ENCODE results near the gene DKC1. TPM values are rescaled to one million over a fixed set of nuclear protein-coding genes. Genes with fewer than 3 reads are reported as not detected.

DKC1 gene
- total and polyA plus RNA-seq, 2 experiments from 2014 or later = 120 to 165 TPM

DNA sequence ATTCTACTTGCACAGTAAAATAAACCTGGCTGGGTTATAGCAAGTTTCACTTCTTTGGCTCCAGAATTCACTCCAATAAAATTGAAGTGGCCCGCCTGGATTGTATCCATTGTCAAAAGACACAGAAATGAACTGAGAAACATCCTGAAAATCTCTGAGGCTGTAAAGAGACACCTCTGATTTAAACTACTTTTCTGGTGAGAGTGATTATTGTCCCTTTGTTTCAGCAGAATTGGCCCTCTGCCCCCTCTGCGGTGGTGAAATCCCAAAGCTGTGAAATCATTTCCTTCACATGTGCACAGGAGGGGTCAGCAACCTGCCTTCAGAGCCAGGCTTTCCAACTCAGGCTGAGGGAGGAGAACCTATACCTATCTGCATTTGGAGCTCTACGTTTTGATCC is 34.8 kb upstream of the DKC1 start (continued):
- TF ChIP-seq ZNF462 (CRISPR knock-in tag; IDR thresholded peaks at IDR 0.05) (no peak), NANOG (IDR thresholded peaks at IDR 0.05; ENCODE audit: borderline replicate concordance) (no peak)
- TF ChIP-seq, protein P1, sequence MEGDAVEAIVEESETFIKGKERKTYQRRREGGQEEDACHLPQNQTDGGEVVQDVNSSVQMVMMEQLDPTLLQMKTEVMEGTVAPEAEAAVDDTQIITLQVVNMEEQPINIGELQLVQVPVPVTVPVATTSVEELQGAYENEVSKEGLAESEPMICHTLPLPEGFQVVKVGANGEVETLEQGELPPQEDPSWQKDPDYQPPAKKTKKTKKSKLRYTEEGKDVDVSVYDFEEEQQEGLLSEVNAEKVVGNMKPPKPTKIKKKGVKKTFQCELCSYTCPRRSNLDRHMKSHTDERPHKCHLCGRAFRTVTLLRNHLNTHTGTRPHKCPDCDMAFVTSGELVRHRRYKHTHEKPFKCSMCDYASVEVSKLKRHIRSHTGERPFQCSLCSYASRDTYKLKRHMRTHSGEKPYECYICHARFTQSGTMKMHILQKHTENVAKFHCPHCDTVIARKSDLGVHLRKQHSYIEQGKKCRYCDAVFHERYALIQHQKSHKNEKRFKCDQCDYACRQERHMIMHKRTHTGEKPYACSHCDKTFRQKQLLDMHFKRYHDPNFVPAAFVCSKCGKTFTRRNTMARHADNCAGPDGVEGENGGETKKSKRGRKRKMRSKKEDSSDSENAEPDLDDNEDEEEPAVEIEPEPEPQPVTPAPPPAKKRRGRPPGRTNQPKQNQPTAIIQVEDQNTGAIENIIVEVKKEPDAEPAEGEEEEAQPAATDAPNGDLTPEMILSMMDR (conservative IDR thresholded peaks at IDR 0.05; ENCODE audit: low read depth in 2 of 2) = no peak

DNA sequence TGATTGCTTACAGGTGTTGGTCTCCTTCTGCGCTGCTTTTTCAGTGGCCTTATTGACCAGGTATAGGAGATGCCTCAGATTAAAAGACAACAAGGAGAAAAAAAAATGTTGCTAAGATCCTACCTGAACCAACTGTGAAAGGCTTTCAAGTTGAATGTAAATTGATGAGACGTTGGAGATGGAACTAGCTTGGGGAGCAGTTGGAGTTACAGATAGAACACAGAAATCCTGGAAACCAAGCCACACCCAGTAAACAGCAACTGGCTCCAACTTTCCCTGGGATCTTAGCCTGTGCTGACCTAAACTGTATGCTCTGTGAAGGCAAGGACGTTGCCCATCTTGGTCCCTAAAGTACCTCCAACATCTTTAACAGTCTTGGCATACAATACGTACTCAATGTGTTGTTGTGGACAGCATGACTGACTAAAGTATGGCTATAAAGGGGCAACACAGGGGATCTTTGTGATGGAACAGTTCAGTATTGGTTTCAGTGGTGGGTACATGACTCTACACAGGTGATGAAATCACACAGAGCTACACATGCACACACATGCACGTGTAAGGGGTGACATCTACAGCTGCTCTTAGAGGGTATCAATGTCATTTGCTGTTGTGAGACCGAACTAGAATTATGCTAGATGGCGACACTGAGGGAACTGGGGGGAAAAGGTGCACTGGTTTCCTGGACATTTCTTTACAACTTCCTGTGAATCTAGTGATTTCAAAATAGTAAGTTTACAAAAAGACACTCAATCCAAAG is 34.1 kb upstream of the DKC1 start:
- H3K4me3 ChIP-seq = no peak overlapping the region
- no peaks in the 10 kb centered on the region for H3F3A ChIP-seq (replicated peaks; ENCODE audit: low read depth)
- Mint-ChIP-seq H3K27ac (no peak overlapping the region), H3K4me1 (no peaks in the 10 kb centered on the region; the same call in 2 of the 3 replicates), H3K9me3 (no peaks in the 10 kb centered on the region; the same call in 2 of the 3 replicates), H3K4me3 (no peak overlapping the region), H3K36me3 (ENCODE audit: low read depth) (no peaks in the 10 kb centered on the region), H3K27me3 (ENCODE audit: insufficient read depth, low read depth, poor library complexity) (peaks cover 2% of the 10 kb centered on the region)
- ATAC-seq = no peak
- no peak for DNase-seq (ENCODE audit: low spot score)
- TF ChIP-seq CREB1 (CRISPR knock-in tag; IDR thresholded peaks at IDR 0.05; ENCODE audit: low read depth) = no peak
- TF ChIP-seq, protein P1 (conservative IDR thresholded peaks at IDR 0.05; ENCODE audit: low read depth in 2 of 2) = peak in 1 of 2 experiments; percentile 14; a peak in 1 of 4 replicates
- H3K4me2 ChIP-seq = no peak overlapping the region
- H3K27me3 ChIP-seq (ENCODE audit: insufficient read depth) = no peaks in the 10 kb centered on the region
- H3K9me2 ChIP-seq (ENCODE audit: insufficient read depth) = no peaks in the 10 kb centered on the region
- H3K36me3 ChIP-seq (ENCODE audit: insufficient read depth) = no peaks in the 10 kb centered on the region
- H4K20me1 ChIP-seq (replicated peaks; ENCODE audit: insufficient read depth) = no peaks in the 10 kb centered on the region
- H2AFZ ChIP-seq = no peak overlapping the region
- H3K79me2 ChIP-seq (replicated peaks; ENCODE audit: insufficient read depth) = no peaks in the 10 kb centered on the region
- H3K27ac ChIP-seq (ENCODE audit: low read depth) = no peak overlapping the region
- no peaks in the 10 kb centered on the region for H3K4me1 ChIP-seq (ENCODE audit: insufficient read depth)

Measured in GM23338 (cell line).